A549 (cell line): ENCODE results near the gene CALN1. TPM values are rescaled to one million over a fixed set of nuclear protein-coding genes. Genes with fewer than 3 reads are reported as not detected.

ENCODE experiments used
- ATAC-seq, 2 experiments: fragments of 200-7000 bp in 1 of 2; fragments of >200 bp in 1 of 2; cut with Nextera tagmentation in 1 of 2; cut with Tn5 transposase in 1 of 2; 3 replicates each; pipeline versions ENCODE4 v1.8.0 to v1.9.1; 2018 to 2020; ENCODE audit warnings: mild to moderate bottlenecking in 1 of 2, moderate library complexity in 1 of 2
- CTCF ChIA-PET: fragments of 300-600 bp; sonication (Branson Sonifier 250); formaldehyde crosslinking; extraction: SDS; loops from one replicate; lab custom pipeline; 2021; ENCODE audit warnings: antibody characterized with exemption, inconsistent platforms; lab: Yijun Ruan, JAX
- POLR2A ChIA-PET: fragments of 350-600 bp; formaldehyde crosslinking; extraction: SDS; loops from one replicate; lab custom pipeline; 2021; ENCODE audit warnings: antibody characterized with exemption, inconsistent platforms; lab: Yijun Ruan, JAX
- DNase-seq, 2 experiments: peaks; one replicate each; pipeline versions ENCODE4 v3.0.0 to v3.0.0-alpha.2; 2011 to 2016; ENCODE audit warnings: low read depth in 1 of 2, low spot score in 1 of 2
- FAIRE-seq: peaks from 2 replicates; lab custom pipeline; 2011; peaks lifted over from hg19 to GRCh38; lab: Jason Lieb, UNC
- H3K27ac ChIP-seq, 2 experiments: fragments of >200 bp; sonication (Bioruptor Twin); formaldehyde crosslinking; 3 replicates each; pipeline ENCODE4 v1.5.1; 2016 to 2017
- H3K4me1 ChIP-seq: fragments of >200 bp; sonication (Bioruptor Twin); formaldehyde crosslinking; 3 replicates; pipeline ENCODE4 v1.6.1; 2016
- H3K4me2 ChIP-seq: fragments of >200 bp; sonication (Bioruptor Twin); formaldehyde crosslinking; 3 replicates; pipeline ENCODE4 v1.6.1; 2016
- H3K4me3 ChIP-seq: fragments of >200 bp; sonication (Bioruptor Twin); formaldehyde crosslinking; 3 replicates; pipeline ENCODE4 v1.5.1; 2016
- H3K9me3 ChIP-seq: fragments of >200 bp; sonication (Bioruptor Twin); formaldehyde crosslinking; 3 replicates; pipeline ENCODE4 v1.6.1; 2016
- BHLHE40 ChIP-seq: IDR thresholded peaks from 2 replicates; pipeline ENCODE4 v1.6.1; 2012; ENCODE audit warnings: low read depth, low read length, inconsistent platforms
- CEBPB ChIP-seq, 2 experiments: fragments of >200 bp in 1 of 2; sonication (Bioruptor Twin) in 1 of 2; formaldehyde crosslinking in 1 of 2; IDR thresholded peaks; 2 replicates each; pipeline ENCODE4 v1.6.1; 2012 to 2016
- CHD4 ChIP-seq: fragments of 200-600 bp; sonication (generic); IDR thresholded peaks from 2 replicates; pipeline ENCODE4 v1.6.1; 2016; ENCODE audit warnings: antibody characterized with exemption, mild to moderate bottlenecking, borderline replicate concordance
- EHF ChIP-seq: fragments of 250-450 bp; sonication (Bioruptor Pico); IDR thresholded peaks from 2 replicates; pipeline ENCODE4 v1.5.0; 2020; ENCODE audit warnings: mild to moderate bottlenecking
- EHMT2 ChIP-seq: fragments of 200-600 bp; sonication (generic); IDR thresholded peaks from 2 replicates; pipeline ENCODE4 v1.6.1; 2016; ENCODE audit warnings: antibody characterized with exemption, low read depth, mild to moderate bottlenecking, moderate library complexity
- FOSL2 ChIP-seq, 2 experiments: fragments of 450-650 bp in 1 of 2; fragments of >200 bp in 1 of 2; sonication (Bioruptor Twin) in 1 of 2; formaldehyde crosslinking; IDR thresholded peaks; 2 replicates each; pipeline versions ENCODE4 v1.5.0 to v1.6.1; 2016 to 2020; ENCODE audit warnings: mild to moderate bottlenecking in 1 of 2, moderate library complexity in 1 of 2
- FOXS1 ChIP-seq: fragments of 250-450 bp; sonication (Bioruptor Pico); IDR thresholded peaks from 2 replicates; pipeline ENCODE4 v1.5.0; 2020; ENCODE audit warnings: mild to moderate bottlenecking, moderate library complexity
- GATA3 ChIP-seq: IDR thresholded peaks from 2 replicates; pipeline ENCODE4 v1.6.1; 2012; ENCODE audit warnings: borderline replicate concordance
- HOXB13 ChIP-seq: fragments of 250-450 bp; sonication (Bioruptor Pico); IDR thresholded peaks from 2 replicates; pipeline ENCODE4 v1.5.0; 2020; ENCODE audit warnings: low read depth, mild to moderate bottlenecking, moderate library complexity
- HOXB5 ChIP-seq: fragments of 250-450 bp; sonication (Bioruptor Pico); IDR thresholded peaks from 2 replicates; pipeline ENCODE4 v1.5.0; 2020; ENCODE audit warnings: mild to moderate bottlenecking, moderate library complexity
- JUN ChIP-seq, 2 experiments: fragments of >200 bp; sonication (Bioruptor Twin); formaldehyde crosslinking; IDR thresholded peaks; 2 replicates in 1 of 2; 3 replicates in 1 of 2; pipeline ENCODE4 v1.6.1; 2016 to 2017
- JUNB ChIP-seq: fragments of >200 bp; sonication (Bioruptor Twin); formaldehyde crosslinking; IDR thresholded peaks from 2 replicates; pipeline ENCODE4 v1.6.1; 2016
- KDM1A ChIP-seq: fragments of 200-600 bp; sonication (generic); IDR thresholded peaks from 2 replicates; pipeline ENCODE4 v1.6.1; 2016; ENCODE audit warnings: low read depth, mild to moderate bottlenecking
- KDM5A ChIP-seq: fragments of 200-600 bp; sonication (generic); IDR thresholded peaks from 2 replicates; pipeline ENCODE4 v1.6.1; 2016; ENCODE audit warnings: antibody characterized with exemption, mild to moderate bottlenecking
- MAFK ChIP-seq: fragments of 450-650 bp; IDR thresholded peaks from 2 replicates; pipeline ENCODE4 v1.6.1; 2014; ENCODE audit not compliant: partially characterized antibody
- MAZ ChIP-seq: fragments of 150-350 bp; IDR thresholded peaks from 2 replicates; pipeline ENCODE4 v1.6.1; 2014; ENCODE audit warnings: antibody characterized with exemption, low read depth, low read length, borderline replicate concordance
- NFE2L2 ChIP-seq: fragments of 150-350 bp; conservative IDR thresholded peaks from 2 replicates; pipeline ENCODE4 v1.6.1; 2014; ENCODE audit warnings: low read length
- NPAS2 ChIP-seq: fragments of 250-450 bp; sonication (Bioruptor Pico); IDR thresholded peaks from 2 replicates; pipeline ENCODE4 v1.8.0; 2022; ENCODE audit warnings: mild to moderate bottlenecking, moderate library complexity, borderline replicate concordance
- NR3C1 ChIP-seq: fragments of >200 bp; sonication (Bioruptor Twin); formaldehyde crosslinking; IDR thresholded peaks from 3 replicates; pipeline ENCODE4 v1.6.1; 2017
- PHF8 ChIP-seq: fragments of 200-600 bp; sonication (generic); IDR thresholded peaks from 2 replicates; pipeline ENCODE4 v1.6.1; 2016; ENCODE audit warnings: low read depth, mild to moderate bottlenecking, antibody characterized with exemption, moderate library complexity, borderline replicate concordance
- POLR2A ChIP-seq: IDR thresholded peaks from 2 replicates; pipeline ENCODE4 v1.6.1; 2012; ENCODE audit warnings: mild to moderate bottlenecking, low read length
- POLR2AphosphoS2 ChIP-seq: conservative IDR thresholded peaks from 2 replicates; pipeline ENCODE4 v1.6.1; 2012; ENCODE audit warnings: low read length, improper control_type of control experiment, inconsistent platforms
- RAD21 ChIP-seq, 2 experiments: fragments of >200 bp in 1 of 2; sonication (Bioruptor Twin) in 1 of 2; formaldehyde crosslinking in 1 of 2; IDR thresholded peaks in 1 of 2; conservative IDR thresholded peaks in 1 of 2; 2 replicates in 1 of 2; 3 replicates in 1 of 2; pipeline ENCODE4 v1.6.1; 2012 to 2018; ENCODE audit warnings: inconsistent platforms in 1 of 2
- RARB ChIP-seq: fragments of 250-450 bp; sonication (Bioruptor Pico); IDR thresholded peaks from 2 replicates; pipeline ENCODE4 v1.8.0; 2021; ENCODE audit warnings: mild to moderate bottlenecking, moderate library complexity
- RCOR1 ChIP-seq: fragments of 150-350 bp; IDR thresholded peaks from 2 replicates; pipeline ENCODE4 v1.6.1; 2014; ENCODE audit warnings: antibody characterized with exemption, low read length, low read depth
- SMC3 ChIP-seq: fragments of >200 bp; sonication (Bioruptor Twin); formaldehyde crosslinking; IDR thresholded peaks from 3 replicates; pipeline ENCODE4 v1.6.1; 2018; ENCODE audit warnings: inconsistent platforms
- SREBF2 ChIP-seq: fragments of 450-650 bp; IDR thresholded peaks from 2 replicates; pipeline ENCODE4 v1.6.1; 2014; ENCODE audit warnings: mild to moderate bottlenecking, moderate library complexity
- TP53 ChIP-seq: fragments of 250-450 bp; sonication (Bioruptor Pico); IDR thresholded peaks from 2 replicates; pipeline ENCODE4 v1.5.0; 2021; ENCODE audit warnings: mild to moderate bottlenecking, moderate library complexity
- ZC3H11A ChIP-seq: fragments of 450-650 bp; IDR thresholded peaks from 2 replicates; pipeline ENCODE4 v1.6.1; 2014; ENCODE audit warnings: antibody characterized with exemption, mild to moderate bottlenecking
- ZNF302 ChIP-seq: fragments of 250-450 bp; sonication (Bioruptor Pico); IDR thresholded peaks from 2 replicates; pipeline ENCODE4 v1.9.0; 2021; ENCODE audit warnings: inconsistent platforms, mild to moderate bottlenecking, moderate library complexity
- WGBS: methylation state at CpG from one replicate; pipeline ENCODE4 v1.1.6; 2017; ENCODE audit errors: missing lambda C conversion rate; 5-methylcytosine and 5-hydroxymethylcytosine counted together
- polyA plus RNA-seq, 4 experiments: library from polyadenylated mRNA; depleted of rRNA in 3 of 4; stranded (reverse); fragments of >200 nt; fragmentation: RNase III in 1 of 4; extraction: RNeasy Plus Mini Kit Qiagen cat#74134 plus additional on column Dnase treatment in 1 of 4; gene quantifications; 2 replicates in 3 of 4; 3 replicates in 1 of 4; pipeline ENCODE4 v1.2.3, GENCODE V29; 2011 to 2017
- TF ChIP-seq, protein P1 (sequence below): fragments of 200-600 bp; sonication (generic); IDR thresholded peaks from 2 replicates; pipeline ENCODE4 v1.6.1; 2016; ENCODE audit warnings: antibody characterized with exemption, mild to moderate bottlenecking, moderate library complexity
- TF ChIP-seq, protein P2 (sequence below): IDR thresholded peaks from 2 replicates; pipeline ENCODE4 v1.6.1; 2012; ENCODE audit warnings: low read depth, borderline replicate concordance
- TF ChIP-seq, protein P3 (sequence below): fragments of 250-450 bp; sonication (Bioruptor Pico); IDR thresholded peaks from 2 replicates; pipeline ENCODE4 v1.5.0; 2021; ENCODE audit warnings: mild to moderate bottlenecking, moderate library complexity, borderline replicate concordance

CALN1 gene
- polyA plus RNA-seq, 2 of the 4 experiments (the other 2 are of a cell fraction), result not detected

DNA sequence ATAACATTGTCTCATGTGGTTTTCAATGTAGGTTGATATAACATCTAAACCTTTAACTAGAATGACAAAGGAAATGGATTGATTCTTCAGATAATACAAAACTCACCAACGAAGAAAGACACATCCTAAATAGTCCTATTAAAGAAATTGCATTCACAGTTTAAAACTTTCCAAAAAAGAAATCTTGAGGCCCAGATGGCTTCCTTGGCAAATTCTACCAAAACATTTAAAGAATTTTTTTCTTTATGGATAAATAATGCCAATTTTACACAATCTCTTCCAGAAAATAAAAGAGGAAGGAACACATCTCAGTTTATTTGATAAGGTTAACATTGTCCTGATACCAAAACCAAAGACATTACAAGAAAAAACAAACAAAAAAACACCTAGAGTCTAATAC lies 349.5 kb downstream of the CALN1 start (continued):
- TF ChIP-seq SMC3 (no peak), HOXB5 (CRISPR knock-in tag) (no peak), FOXS1 (CRISPR knock-in tag) (no peak), SREBF2 (no peak)

DNA sequence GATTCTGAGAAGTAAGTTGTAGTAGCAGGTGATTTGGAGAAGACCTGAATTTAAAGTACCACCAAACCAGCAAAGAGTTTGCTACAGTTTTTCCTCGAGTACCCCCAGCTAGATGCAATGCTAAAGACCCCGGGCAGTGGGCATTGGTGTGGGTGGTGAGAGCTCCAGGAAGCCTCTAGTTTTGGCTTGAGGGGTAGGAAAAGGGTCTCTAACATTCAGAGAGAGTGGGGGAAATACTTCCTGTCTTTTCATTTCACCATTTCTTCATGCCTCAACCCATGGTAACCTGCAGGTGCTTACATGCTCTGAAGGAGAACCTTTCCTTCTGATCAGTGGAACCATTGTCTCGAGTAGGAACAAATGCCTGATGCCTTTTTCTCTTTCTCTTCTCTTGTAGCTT lies 352.2 kb downstream of the CALN1 start:
- ATAC-seq (no peak), DNase-seq (no peak), FAIRE-seq (no peak)
- TF ChIP-seq TP53 (no peak), POLR2AphosphoS2 (no peak), SREBF2 (no peak), RCOR1 (no peak), EHMT2 (no peak), HOXB13 (no peak), MAFK (no peak), NPAS2 (no peak), SMC3 (no peak), JUNB (no peak), RAD21 (conservative IDR thresholded peaks at IDR 0.05 in 1 of 2, IDR thresholded peaks at IDR 0.05 in 1 of 2) (no peak), RARB (CRISPR knock-in tag) (no peak), NFE2L2 (no peak), POLR2A (no peak), EHF (CRISPR knock-in tag) (no peak), ZNF302 (CRISPR knock-in tag) (no peak), MAZ (no peak), GATA3 (no peak)
- TF ChIP-seq, protein P1, sequence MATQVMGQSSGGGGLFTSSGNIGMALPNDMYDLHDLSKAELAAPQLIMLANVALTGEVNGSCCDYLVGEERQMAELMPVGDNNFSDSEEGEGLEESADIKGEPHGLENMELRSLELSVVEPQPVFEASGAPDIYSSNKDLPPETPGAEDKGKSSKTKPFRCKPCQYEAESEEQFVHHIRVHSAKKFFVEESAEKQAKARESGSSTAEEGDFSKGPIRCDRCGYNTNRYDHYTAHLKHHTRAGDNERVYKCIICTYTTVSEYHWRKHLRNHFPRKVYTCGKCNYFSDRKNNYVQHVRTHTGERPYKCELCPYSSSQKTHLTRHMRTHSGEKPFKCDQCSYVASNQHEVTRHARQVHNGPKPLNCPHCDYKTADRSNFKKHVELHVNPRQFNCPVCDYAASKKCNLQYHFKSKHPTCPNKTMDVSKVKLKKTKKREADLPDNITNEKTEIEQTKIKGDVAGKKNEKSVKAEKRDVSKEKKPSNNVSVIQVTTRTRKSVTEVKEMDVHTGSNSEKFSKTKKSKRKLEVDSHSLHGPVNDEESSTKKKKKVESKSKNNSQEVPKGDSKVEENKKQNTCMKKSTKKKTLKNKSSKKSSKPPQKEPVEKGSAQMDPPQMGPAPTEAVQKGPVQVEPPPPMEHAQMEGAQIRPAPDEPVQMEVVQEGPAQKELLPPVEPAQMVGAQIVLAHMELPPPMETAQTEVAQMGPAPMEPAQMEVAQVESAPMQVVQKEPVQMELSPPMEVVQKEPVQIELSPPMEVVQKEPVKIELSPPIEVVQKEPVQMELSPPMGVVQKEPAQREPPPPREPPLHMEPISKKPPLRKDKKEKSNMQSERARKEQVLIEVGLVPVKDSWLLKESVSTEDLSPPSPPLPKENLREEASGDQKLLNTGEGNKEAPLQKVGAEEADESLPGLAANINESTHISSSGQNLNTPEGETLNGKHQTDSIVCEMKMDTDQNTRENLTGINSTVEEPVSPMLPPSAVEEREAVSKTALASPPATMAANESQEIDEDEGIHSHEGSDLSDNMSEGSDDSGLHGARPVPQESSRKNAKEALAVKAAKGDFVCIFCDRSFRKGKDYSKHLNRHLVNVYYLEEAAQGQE, result no peak
- TF ChIP-seq, protein P2, sequence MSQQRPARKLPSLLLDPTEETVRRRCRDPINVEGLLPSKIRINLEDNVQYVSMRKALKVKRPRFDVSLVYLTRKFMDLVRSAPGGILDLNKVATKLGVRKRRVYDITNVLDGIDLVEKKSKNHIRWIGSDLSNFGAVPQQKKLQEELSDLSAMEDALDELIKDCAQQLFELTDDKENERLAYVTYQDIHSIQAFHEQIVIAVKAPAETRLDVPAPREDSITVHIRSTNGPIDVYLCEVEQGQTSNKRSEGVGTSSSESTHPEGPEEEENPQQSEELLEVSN, result no peak
- POLR2A ChIA-PET, result no interaction called here
- H3K27ac ChIP-seq, result no peak overlapping the region
- no peaks in the 10 kb centered on the region for H3K4me1 ChIP-seq
- 0% methylated on average over 3 of the region's 3 CpGs for WGBS
- H3K9me3 ChIP-seq, result no peaks in the 10 kb centered on the region
- no peak overlapping the region for H3K4me3 ChIP-seq
- CTCF ChIA-PET, result no interaction called here
- no peak overlapping the region for H3K4me2 ChIP-seq

DNA sequence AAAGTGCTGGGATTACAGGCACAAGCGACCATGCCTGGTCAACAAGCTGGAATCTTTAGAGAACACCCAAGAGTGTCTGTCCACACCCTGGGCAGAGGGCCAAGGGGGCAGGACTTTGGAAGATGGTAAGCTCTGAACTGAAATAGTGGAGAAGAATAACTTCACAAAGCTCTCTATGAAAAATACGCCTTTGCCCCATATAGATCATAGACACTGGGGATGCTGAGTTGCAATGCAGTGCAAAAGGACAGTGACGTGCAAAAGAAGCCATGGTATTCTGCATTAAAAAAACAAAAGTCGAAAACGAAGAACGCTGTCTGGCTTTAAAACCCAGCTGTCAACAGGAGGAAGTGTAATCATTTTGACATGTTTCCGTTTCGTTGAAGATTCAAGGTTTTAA lies 353.6 kb downstream of the CALN1 start:
- H3K4me3 ChIP-seq, result no peak overlapping the region
- 17% methylated on average over 8 of the region's 8 CpGs for WGBS
- POLR2A ChIA-PET, result no interaction called here
- H3K4me1 ChIP-seq, result no peaks in the 10 kb centered on the region
- H3K27ac ChIP-seq, result no peak overlapping the region
- CTCF ChIA-PET, result no interaction called here
- H3K4me2 ChIP-seq, result no peak overlapping the region
- ATAC-seq (no peak), FAIRE-seq (no peak), DNase-seq (no peak)
- no peaks in the 10 kb centered on the region for H3K9me3 ChIP-seq
- no peak for TF ChIP-seq KDM1A
- TF ChIP-seq HOXB13, result no peak
- TF ChIP-seq CHD4, result no peak
- no peak for TF ChIP-seq PHF8
- no peak for TF ChIP-seq CEBPB (IDR thresholded peaks at IDR 0.05)
- TF ChIP-seq TP53, result no peak
- TF ChIP-seq JUN (IDR thresholded peaks at IDR 0.05), result no peak
- TF ChIP-seq POLR2AphosphoS2, result no peak
- no peak for TF ChIP-seq ZC3H11A
- TF ChIP-seq BHLHE40, result no peak
- TF ChIP-seq FOSL2 (IDR thresholded peaks at IDR 0.05), result no peak
- TF ChIP-seq FOSL2 (CRISPR knock-in tag; IDR thresholded peaks at IDR 0.05), result no peak
- TF ChIP-seq NR3C1, result no peak
- TF ChIP-seq EHMT2, result no peak
- TF ChIP-seq, protein P3, sequence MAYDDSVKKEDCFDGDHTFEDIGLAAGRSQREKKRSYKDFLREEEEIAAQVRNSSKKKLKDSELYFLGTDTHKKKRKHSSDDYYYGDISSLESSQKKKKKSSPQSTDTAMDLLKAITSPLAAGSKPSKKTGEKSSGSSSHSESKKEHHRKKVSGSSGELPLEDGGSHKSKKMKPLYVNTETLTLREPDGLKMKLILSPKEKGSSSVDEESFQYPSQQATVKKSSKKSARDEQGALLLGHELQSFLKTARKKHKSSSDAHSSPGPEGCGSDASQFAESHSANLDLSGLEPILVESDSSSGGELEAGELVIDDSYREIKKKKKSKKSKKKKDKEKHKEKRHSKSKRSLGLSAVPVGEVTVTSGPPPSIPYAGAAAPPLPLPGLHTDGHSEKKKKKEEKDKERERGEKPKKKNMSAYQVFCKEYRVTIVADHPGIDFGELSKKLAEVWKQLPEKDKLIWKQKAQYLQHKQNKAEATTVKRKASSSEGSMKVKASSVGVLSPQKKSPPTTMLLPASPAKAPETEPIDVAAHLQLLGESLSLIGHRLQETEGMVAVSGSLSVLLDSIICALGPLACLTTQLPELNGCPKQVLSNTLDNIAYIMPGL (CRISPR knock-in tag), result no peak
- TF ChIP-seq MAFK, result no peak
- TF ChIP-seq KDM5A, result no peak
- TF ChIP-seq, protein P2, result no peak
- no peak for TF ChIP-seq HOXB5 (CRISPR knock-in tag)
